ENCODE data around the gene CUEDC2.

DNA sequence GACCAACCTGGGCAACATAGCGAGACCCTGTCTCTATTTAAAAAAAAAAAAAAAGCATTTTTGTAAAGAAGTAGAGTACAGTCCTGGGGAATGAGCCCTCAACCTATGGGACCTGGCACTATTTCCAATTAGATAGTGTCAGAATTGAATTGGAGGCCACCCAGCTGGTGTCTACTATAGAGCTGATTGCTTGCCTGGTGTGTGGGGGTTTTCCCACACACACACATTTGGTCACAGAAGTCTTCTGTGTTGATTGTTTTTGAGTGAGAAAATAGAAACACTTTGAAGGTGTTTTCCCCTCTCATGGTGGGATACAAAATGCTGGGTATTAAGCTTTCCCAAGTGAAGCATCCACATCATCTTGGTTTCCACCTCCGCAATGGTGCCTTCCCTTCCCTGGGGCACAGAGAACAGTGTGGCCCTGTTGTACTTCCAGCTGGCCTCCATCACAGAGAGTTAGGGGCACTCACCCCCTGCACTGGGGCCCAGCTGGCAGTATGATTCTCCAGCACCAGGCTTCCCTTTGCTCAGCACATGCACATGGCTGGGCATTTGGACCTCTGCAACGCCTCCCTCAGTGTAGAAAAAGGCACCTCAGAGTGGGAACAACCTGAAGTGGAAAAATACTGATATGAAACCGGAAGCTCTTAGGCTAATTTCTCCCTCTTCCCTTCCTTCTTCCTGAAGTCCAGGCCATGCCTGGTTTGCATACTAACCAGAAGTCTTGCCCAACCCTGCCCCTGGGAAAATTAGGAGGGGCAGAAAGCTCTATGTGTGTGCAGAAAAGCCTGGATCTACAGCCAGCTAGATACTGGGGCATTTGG, 47.6 kb downstream of the CUEDC2 start:
- TF ChIP-seq, protein P1, sequence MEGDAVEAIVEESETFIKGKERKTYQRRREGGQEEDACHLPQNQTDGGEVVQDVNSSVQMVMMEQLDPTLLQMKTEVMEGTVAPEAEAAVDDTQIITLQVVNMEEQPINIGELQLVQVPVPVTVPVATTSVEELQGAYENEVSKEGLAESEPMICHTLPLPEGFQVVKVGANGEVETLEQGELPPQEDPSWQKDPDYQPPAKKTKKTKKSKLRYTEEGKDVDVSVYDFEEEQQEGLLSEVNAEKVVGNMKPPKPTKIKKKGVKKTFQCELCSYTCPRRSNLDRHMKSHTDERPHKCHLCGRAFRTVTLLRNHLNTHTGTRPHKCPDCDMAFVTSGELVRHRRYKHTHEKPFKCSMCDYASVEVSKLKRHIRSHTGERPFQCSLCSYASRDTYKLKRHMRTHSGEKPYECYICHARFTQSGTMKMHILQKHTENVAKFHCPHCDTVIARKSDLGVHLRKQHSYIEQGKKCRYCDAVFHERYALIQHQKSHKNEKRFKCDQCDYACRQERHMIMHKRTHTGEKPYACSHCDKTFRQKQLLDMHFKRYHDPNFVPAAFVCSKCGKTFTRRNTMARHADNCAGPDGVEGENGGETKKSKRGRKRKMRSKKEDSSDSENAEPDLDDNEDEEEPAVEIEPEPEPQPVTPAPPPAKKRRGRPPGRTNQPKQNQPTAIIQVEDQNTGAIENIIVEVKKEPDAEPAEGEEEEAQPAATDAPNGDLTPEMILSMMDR (IDR thresholded peaks at IDR 0.05): no peak
- TF ChIP-seq ZNF219 (CRISPR knock-in tag; IDR thresholded peaks at IDR 0.05; ENCODE audit: borderline replicate concordance) (no peak), ARID4B (CRISPR knock-in tag; IDR thresholded peaks at IDR 0.05; ENCODE audit: borderline replicate concordance) (no peak), RELA (CRISPR knock-in tag; IDR thresholded peaks at IDR 0.05; ENCODE audit: borderline replicate concordance) (no peak), NR2C2 (CRISPR knock-in tag; IDR thresholded peaks at IDR 0.05) (no peak), MAX (CRISPR knock-in tag; IDR thresholded peaks at IDR 0.05) (no peak), USF1 (CRISPR knock-in tag; IDR thresholded peaks at IDR 0.05) (no peak), EMX1 (CRISPR knock-in tag; IDR thresholded peaks at IDR 0.05) (no peak), FOXJ3 (CRISPR knock-in tag; IDR thresholded peaks at IDR 0.05; ENCODE audit: borderline replicate concordance) (no peak)
- TF ChIP-seq, protein P2, sequence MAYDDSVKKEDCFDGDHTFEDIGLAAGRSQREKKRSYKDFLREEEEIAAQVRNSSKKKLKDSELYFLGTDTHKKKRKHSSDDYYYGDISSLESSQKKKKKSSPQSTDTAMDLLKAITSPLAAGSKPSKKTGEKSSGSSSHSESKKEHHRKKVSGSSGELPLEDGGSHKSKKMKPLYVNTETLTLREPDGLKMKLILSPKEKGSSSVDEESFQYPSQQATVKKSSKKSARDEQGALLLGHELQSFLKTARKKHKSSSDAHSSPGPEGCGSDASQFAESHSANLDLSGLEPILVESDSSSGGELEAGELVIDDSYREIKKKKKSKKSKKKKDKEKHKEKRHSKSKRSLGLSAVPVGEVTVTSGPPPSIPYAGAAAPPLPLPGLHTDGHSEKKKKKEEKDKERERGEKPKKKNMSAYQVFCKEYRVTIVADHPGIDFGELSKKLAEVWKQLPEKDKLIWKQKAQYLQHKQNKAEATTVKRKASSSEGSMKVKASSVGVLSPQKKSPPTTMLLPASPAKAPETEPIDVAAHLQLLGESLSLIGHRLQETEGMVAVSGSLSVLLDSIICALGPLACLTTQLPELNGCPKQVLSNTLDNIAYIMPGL (CRISPR knock-in tag; IDR thresholded peaks at IDR 0.05): no peak

All from WTC11 (cell line).